Smooth muscle cell (in vitro differentiated cells): ENCODE data around the gene HOXA11. TPM values are rescaled to one million over a fixed set of nuclear protein-coding genes. Genes with fewer than 3 reads are reported as not detected.

Experiments used
- DNase-seq: peaks from one replicate; lab custom pipeline; 2025; ENCODE audit not compliant: unreplicated experiment; lab: John Stamatoyannopoulos, UW
- H2AFZ ChIP-seq: fragments of 200-600 bp; sonication (generic); 2 replicates; pipeline ENCODE4 v1.6.0; 2016; ENCODE audit warnings: antibody characterized with exemption, low read depth, mild to moderate bottlenecking
- H3F3A ChIP-seq: fragments of 200-600 bp; sonication (generic); 2 replicates; pipeline ENCODE4 v1.6.0; 2017; ENCODE audit warnings: antibody characterized with exemption, low read depth
- H3K27ac ChIP-seq: fragments of 200-600 bp; sonication (generic); 2 replicates; pipeline ENCODE4 v1.5.1; 2016; ENCODE audit warnings: low read depth, mild to moderate bottlenecking
- H3K27me3 ChIP-seq: fragments of 200-600 bp; sonication (generic); 2 replicates; pipeline ENCODE4 v1.6.1; 2016; ENCODE audit warnings: low read depth, mild to moderate bottlenecking
- H3K36me3 ChIP-seq: fragments of 200-600 bp; sonication (generic); 2 replicates; pipeline ENCODE4 v1.5.1; 2016; ENCODE audit warnings: low read depth
- H3K4me1 ChIP-seq: fragments of 200-600 bp; sonication (generic); 2 replicates; pipeline ENCODE4 v1.5.1; 2016; ENCODE audit warnings: low read depth
- H3K4me2 ChIP-seq: fragments of 200-600 bp; sonication (generic); 2 replicates; pipeline ENCODE4 v1.6.0; 2016; ENCODE audit warnings: mild to moderate bottlenecking
- H3K4me3 ChIP-seq: fragments of 200-600 bp; sonication (generic); 2 replicates; pipeline ENCODE4 v1.5.1; 2016; ENCODE audit warnings: mild to moderate bottlenecking
- H3K79me2 ChIP-seq: fragments of 200-600 bp; sonication (generic); 2 replicates; pipeline ENCODE4 v1.6.0; 2016; ENCODE audit warnings: low read depth, mild to moderate bottlenecking
- H3K9ac ChIP-seq: fragments of 200-600 bp; sonication (generic); 2 replicates; pipeline ENCODE4 v1.6.0; 2016; ENCODE audit warnings: low read depth
- H3K9me3 ChIP-seq: fragments of 200-600 bp; sonication (generic); replicated peaks from 2 replicates; pipeline ENCODE4 v1.5.1; 2016; ENCODE audit warnings: low read depth
- H4K20me1 ChIP-seq: fragments of 200-600 bp; sonication (generic); 2 replicates; pipeline ENCODE4 v1.6.0; 2016; ENCODE audit warnings: low read depth
- WGBS: methylation state at CpG from one replicate; pipeline ENCODE4 v1.1.7; 2016; ENCODE audit warnings: low lambda C conversion rate; 5-methylcytosine and 5-hydroxymethylcytosine counted together
- polyA plus RNA-seq: library from polyadenylated mRNA; unstranded; fragments of >200 nt; fragmentation: Nextera tagmentation; extraction: Ambion mirVana; gene quantifications from 2 replicates; pipeline ENCODE4 v1.2.1, GENCODE V29; 2016
- total RNA-seq: library from RNA; depleted of rRNA; stranded (reverse); fragments of >200 nt; gene quantifications from 2 replicates; pipeline ENCODE4 v1.2.3, GENCODE V29; 2014
- TF ChIP-seq, protein P1 (sequence below): fragments of 200-600 bp; sonication (generic); IDR thresholded peaks from 2 replicates; pipeline ENCODE4 v1.5.1; 2017; ENCODE audit warnings: borderline replicate concordance, mild to moderate bottlenecking, antibody characterized with exemption; ENCODE audit not compliant: insufficient read depth, poor library complexity, severe bottlenecking

HOXA11 gene
- total and polyA plus RNA-seq, 2 experiments from 2014 or later = 20.3 to 27.7 TPM

DNA sequence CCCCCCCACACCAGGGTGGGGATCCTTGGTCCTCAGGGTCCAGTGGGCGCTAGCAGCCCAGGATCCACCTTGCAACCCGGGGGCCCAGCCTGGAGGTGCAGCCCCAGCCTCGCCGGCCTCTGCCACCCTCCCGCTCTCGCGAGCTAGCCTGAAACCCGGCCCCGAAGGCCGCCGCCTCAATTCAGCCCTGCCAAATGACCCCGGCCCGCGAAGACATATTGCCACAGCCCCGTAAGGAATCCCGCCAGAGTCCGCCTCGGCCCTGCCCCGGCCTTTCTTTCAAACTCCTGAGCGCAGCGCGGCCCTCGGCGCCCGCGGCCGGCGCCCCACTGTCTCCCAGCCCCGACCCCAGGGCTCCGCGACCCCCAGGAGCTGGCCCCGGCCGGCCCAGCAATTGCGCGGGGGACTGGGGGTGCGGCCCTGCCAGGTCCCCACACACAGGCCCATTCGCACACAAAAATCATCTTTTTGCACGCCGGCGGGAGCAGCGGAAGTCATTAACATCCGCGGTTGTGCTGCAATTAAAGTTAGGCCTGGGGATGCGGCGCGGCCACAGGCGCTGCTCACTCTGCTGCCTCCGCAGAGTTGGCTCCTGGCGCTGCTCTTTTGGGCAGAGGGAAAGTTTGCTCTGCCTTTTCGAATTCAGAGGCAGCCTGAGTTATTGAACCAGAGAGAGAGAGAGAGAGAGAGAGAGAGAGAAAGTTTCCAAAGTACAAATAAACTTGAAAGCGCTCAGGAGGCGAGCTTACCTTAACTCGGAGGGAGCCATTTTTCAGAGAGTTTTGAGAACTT, 45.5 kb downstream of the HOXA11 start:
- Histone ChIP-seq H2AFZ (no peak overlapping the region), H3K4me2 (peak overlapping the region; percentile 83), H3K4me1 (peaks cover 7% of the 10 kb centered on the region), H3F3A (no peaks in the 10 kb centered on the region), H3K9me3 (no peaks in the 10 kb centered on the region), H3K27ac (no peak overlapping the region), H3K79me2 (no peaks in the 10 kb centered on the region), H4K20me1 (no peaks in the 10 kb centered on the region), H3K9ac (no peak overlapping the region), H3K4me3 (peak overlapping the region; percentile 29), H3K27me3 (peaks cover 100% of the 10 kb centered on the region), H3K36me3 (no peaks in the 10 kb centered on the region)
- DNase-seq = no peak
- TF ChIP-seq, protein P1, sequence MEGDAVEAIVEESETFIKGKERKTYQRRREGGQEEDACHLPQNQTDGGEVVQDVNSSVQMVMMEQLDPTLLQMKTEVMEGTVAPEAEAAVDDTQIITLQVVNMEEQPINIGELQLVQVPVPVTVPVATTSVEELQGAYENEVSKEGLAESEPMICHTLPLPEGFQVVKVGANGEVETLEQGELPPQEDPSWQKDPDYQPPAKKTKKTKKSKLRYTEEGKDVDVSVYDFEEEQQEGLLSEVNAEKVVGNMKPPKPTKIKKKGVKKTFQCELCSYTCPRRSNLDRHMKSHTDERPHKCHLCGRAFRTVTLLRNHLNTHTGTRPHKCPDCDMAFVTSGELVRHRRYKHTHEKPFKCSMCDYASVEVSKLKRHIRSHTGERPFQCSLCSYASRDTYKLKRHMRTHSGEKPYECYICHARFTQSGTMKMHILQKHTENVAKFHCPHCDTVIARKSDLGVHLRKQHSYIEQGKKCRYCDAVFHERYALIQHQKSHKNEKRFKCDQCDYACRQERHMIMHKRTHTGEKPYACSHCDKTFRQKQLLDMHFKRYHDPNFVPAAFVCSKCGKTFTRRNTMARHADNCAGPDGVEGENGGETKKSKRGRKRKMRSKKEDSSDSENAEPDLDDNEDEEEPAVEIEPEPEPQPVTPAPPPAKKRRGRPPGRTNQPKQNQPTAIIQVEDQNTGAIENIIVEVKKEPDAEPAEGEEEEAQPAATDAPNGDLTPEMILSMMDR = no peak
- 2% methylated on average over 47 of the region's 53 CpGs for WGBS

DNA sequence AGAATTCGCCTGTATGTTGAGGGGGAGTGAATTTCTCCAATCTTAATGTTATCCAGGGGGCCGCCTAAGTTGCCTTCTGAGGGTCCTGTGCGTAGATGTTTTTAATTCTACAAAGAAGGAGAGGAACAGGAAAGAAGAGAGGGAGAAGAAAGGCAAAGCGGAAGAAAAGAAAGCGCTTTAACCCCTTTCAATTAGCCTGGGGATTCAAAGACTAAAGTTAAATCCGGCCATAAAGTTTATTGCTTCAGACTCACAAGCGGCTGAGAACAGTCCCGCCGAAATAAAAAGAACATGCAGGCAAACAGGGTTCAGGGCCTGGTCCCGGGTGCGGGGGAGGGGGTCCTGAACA, 46.1 kb downstream of the HOXA11 start:
- no peaks in the 10 kb centered on the region for H3K9me3 ChIP-seq
- no peaks in the 10 kb centered on the region for H4K20me1 ChIP-seq
- TF ChIP-seq, protein P1 = no peak
- peaks cover 7% of the 10 kb centered on the region for H3K4me1 ChIP-seq
- WGBS = 10% methylated on average over 11 of the region's 11 CpGs
- peak overlapping the region; percentile 29 for H3K4me3 ChIP-seq
- H3K27me3 ChIP-seq = peaks cover 100% of the 10 kb centered on the region
- H3K27ac ChIP-seq = no peak overlapping the region
- H2AFZ ChIP-seq = no peak overlapping the region
- no peak overlapping the region for H3K9ac ChIP-seq
- no peaks in the 10 kb centered on the region for H3K79me2 ChIP-seq
- H3F3A ChIP-seq = no peaks in the 10 kb centered on the region
- H3K36me3 ChIP-seq = no peaks in the 10 kb centered on the region
- no peak for DNase-seq
- H3K4me2 ChIP-seq = peak overlapping the region; percentile 83

DNA sequence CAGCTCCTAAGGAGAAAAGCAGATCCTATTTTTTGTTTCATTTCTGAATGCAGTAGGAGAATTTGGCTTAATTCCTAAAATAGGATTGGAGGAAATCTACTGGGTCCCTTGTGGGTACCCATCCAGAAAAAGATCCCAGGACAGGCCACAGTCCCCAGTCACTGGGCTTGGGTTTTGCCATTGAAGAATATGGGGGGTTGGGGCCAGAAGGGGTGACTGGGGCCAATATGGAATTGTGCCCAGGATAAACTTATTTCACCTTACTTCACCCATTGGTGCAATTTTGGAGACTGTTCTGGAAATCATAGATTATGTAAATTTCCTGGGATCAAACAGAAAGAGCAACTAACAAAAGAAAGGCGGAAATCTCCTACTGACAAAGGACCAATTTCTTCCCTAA, 46.6 kb downstream of the HOXA11 start:
- Histone ChIP-seq H2AFZ (no peak overlapping the region), H3K27ac (no peak overlapping the region), H3F3A (no peaks in the 10 kb centered on the region), H3K9me3 (no peaks in the 10 kb centered on the region), H3K4me2 (no peak overlapping the region), H3K4me3 (no peak overlapping the region), H3K79me2 (no peaks in the 10 kb centered on the region), H3K4me1 (peaks cover 6% of the 10 kb centered on the region), H3K9ac (no peak overlapping the region), H3K36me3 (no peaks in the 10 kb centered on the region), H3K27me3 (peaks cover 100% of the 10 kb centered on the region), H4K20me1 (no peaks in the 10 kb centered on the region)
- 50% methylated on average over 1 of the region's 1 CpG for WGBS
- TF ChIP-seq, protein P1 = no peak
- no peak for DNase-seq
